WTC11 (cell line): ENCODE data around the gene AP1S2. TPM values are rescaled to one million over a fixed set of nuclear protein-coding genes. Genes with fewer than 3 reads are reported as not detected.
A peak's percentile ranks its signal among the peaks of the same experiment; 100 is the strongest.
"Not testable (repeated sequence)": the region's sequence is repeated elsewhere in the genome, so short reads cannot be mapped to it uniquely, and the experiment has no call there.

Source experiments
- ATAC-seq: fragments of 200-7000 bp; cut with Tn5 transposase; 2 replicates; pipeline ENCODE4 v1.10.0; 2021; ENCODE audit warnings: mild to moderate bottlenecking, moderate library complexity
- CTCF ChIA-PET: fragments of 300-600 bp; sonication (Branson Sonifier 250); formaldehyde crosslinking; loops from one replicate; lab custom pipeline; 2021; ENCODE audit warnings: antibody characterized with exemption; lab: Charles Lee
- POLR2A ChIA-PET: fragments of 350-600 bp; sonication (Branson Sonifier 250); formaldehyde crosslinking; loops from one replicate; lab custom pipeline; 2021; ENCODE audit warnings: antibody characterized with exemption; lab: Charles Lee
- DNase-seq: peaks from one replicate; pipeline ENCODE4 v3.0.0; 2021; ENCODE audit warnings: low spot score
- H3K27ac Mint-ChIP-seq: 2 replicates; pipeline ENCODE4 v1.8.0; 2021; ENCODE audit warnings: mixed read lengths
- H3K27me3 Mint-ChIP-seq: 2 replicates; pipeline ENCODE4 v1.8.0; 2021; ENCODE audit warnings: low read depth, mild to moderate bottlenecking, moderate library complexity, mixed read lengths
- H3K36me3 Mint-ChIP-seq: 2 replicates; pipeline ENCODE4 v1.8.0; 2021; ENCODE audit warnings: mixed read lengths
- H3K4me1 Mint-ChIP-seq: 2 replicates; pipeline ENCODE4 v1.8.0; 2022; ENCODE audit warnings: mixed read lengths
- H3K4me3 Mint-ChIP-seq: 2 replicates; pipeline ENCODE4 v1.8.0; 2021; ENCODE audit warnings: mild to moderate bottlenecking, moderate library complexity, mixed read lengths
- H3K9me3 Mint-ChIP-seq: 2 replicates; pipeline ENCODE4 v1.8.0; 2021; ENCODE audit warnings: mixed read lengths
- AFF4 ChIP-seq: sonication (generic); formaldehyde crosslinking; IDR thresholded peaks from 2 replicates; pipeline ENCODE4 v1.8.1; 2023; ENCODE audit warnings: mild to moderate bottlenecking, missing genetic modification reagents, borderline replicate concordance
- AR ChIP-seq: fragments of 250-450 bp; sonication (Bioruptor Pico); IDR thresholded peaks from 2 replicates; pipeline ENCODE4 v1.9.0; 2021; ENCODE audit warnings: mild to moderate bottlenecking
- ATF6 ChIP-seq: sonication (generic); formaldehyde crosslinking; IDR thresholded peaks from 2 replicates; pipeline ENCODE4 v1.8.1; 2023; ENCODE audit warnings: mild to moderate bottlenecking, missing genetic modification reagents
- ERG ChIP-seq: fragments of 250-450 bp; sonication (Bioruptor Pico); IDR thresholded peaks from 2 replicates; pipeline ENCODE4 v1.8.0; 2021; ENCODE audit warnings: mild to moderate bottlenecking
- FOXJ3 ChIP-seq: sonication (generic); formaldehyde crosslinking; IDR thresholded peaks from 2 replicates; pipeline ENCODE4 v1.9.0; 2021; ENCODE audit warnings: missing genetic modification reagents, mild to moderate bottlenecking, borderline replicate concordance
- FOXK1 ChIP-seq: sonication (generic); formaldehyde crosslinking; IDR thresholded peaks from 2 replicates; pipeline ENCODE4 v1.8.0; 2022; ENCODE audit warnings: mild to moderate bottlenecking, moderate library complexity, missing genetic modification reagents
- KAT7 ChIP-seq: sonication (generic); formaldehyde crosslinking; IDR thresholded peaks from 2 replicates; pipeline ENCODE4 v1.8.1; 2023; ENCODE audit warnings: missing genetic modification reagents, mild to moderate bottlenecking, borderline replicate concordance
- MYBL2 ChIP-seq: sonication (generic); formaldehyde crosslinking; IDR thresholded peaks from 2 replicates; pipeline ENCODE4 v1.8.1; 2023; ENCODE audit warnings: mild to moderate bottlenecking, moderate library complexity, missing genetic modification reagents
- NFYB ChIP-seq: sonication (generic); formaldehyde crosslinking; conservative IDR thresholded peaks from 2 replicates; pipeline ENCODE4 v1.8.0; 2022; ENCODE audit warnings: low read depth, missing genetic modification reagents
- NR1H2 ChIP-seq: sonication (generic); formaldehyde crosslinking; IDR thresholded peaks from 2 replicates; pipeline ENCODE4 v1.9.0; 2021; ENCODE audit warnings: mild to moderate bottlenecking, moderate library complexity, missing genetic modification reagents
- NR2C2 ChIP-seq: sonication (generic); formaldehyde crosslinking; IDR thresholded peaks from 2 replicates; pipeline ENCODE4 v1.8.0; 2022; ENCODE audit warnings: mild to moderate bottlenecking, missing genetic modification reagents
- OVOL2 ChIP-seq: fragments of 250-450 bp; sonication (Bioruptor Pico); IDR thresholded peaks from 2 replicates; pipeline ENCODE4 v1.9.0; 2021; ENCODE audit warnings: mild to moderate bottlenecking, borderline replicate concordance
- PRRX2 ChIP-seq: fragments of 250-450 bp; sonication (Bioruptor Pico); IDR thresholded peaks from 2 replicates; pipeline ENCODE4 v1.8.0; 2021; ENCODE audit warnings: mild to moderate bottlenecking
- SMAD3 ChIP-seq: sonication (generic); formaldehyde crosslinking; IDR thresholded peaks from 2 replicates; pipeline ENCODE4 v1.8.0; 2022; ENCODE audit warnings: missing genetic modification reagents, mild to moderate bottlenecking, borderline replicate concordance
- SP1 ChIP-seq: sonication (generic); formaldehyde crosslinking; conservative IDR thresholded peaks from 2 replicates; pipeline ENCODE4 v1.8.1; 2022; ENCODE audit warnings: missing genetic modification reagents
- STAT6 ChIP-seq: sonication (generic); formaldehyde crosslinking; conservative IDR thresholded peaks from 2 replicates; pipeline ENCODE4 v1.8.1; 2023; ENCODE audit warnings: mild to moderate bottlenecking, low read depth, missing genetic modification reagents, moderate library complexity
- TCF7 ChIP-seq: sonication (generic); formaldehyde crosslinking; IDR thresholded peaks from 2 replicates; pipeline ENCODE4 v1.8.0; 2022; ENCODE audit warnings: mild to moderate bottlenecking, low read depth, missing genetic modification reagents, moderate library complexity
- USF2 ChIP-seq: sonication (generic); formaldehyde crosslinking; IDR thresholded peaks from 2 replicates; pipeline ENCODE4 v1.8.1; 2023; ENCODE audit warnings: mild to moderate bottlenecking, missing genetic modification reagents, moderate library complexity
- ZBTB21 ChIP-seq: sonication (generic); formaldehyde crosslinking; IDR thresholded peaks from 2 replicates; pipeline ENCODE4 v1.8.1; 2023; ENCODE audit warnings: mild to moderate bottlenecking, missing genetic modification reagents, borderline replicate concordance
- ZBTB43 ChIP-seq: sonication (generic); formaldehyde crosslinking; IDR thresholded peaks from 2 replicates; pipeline ENCODE4 v1.8.1; 2023; ENCODE audit warnings: mild to moderate bottlenecking, missing genetic modification reagents
- total RNA-seq: library from RNA; stranded (reverse); gene quantifications from 3 replicates; pipeline ENCODE4 v1.2.3, GENCODE V29; 2021

Gene AP1S2
- total RNA-seq, 1 experiment from 2014 or later = 164 TPM

- ChIA-PET CTCF (no interaction called here), POLR2A (interaction anchor here (0.5 kb wide), 1 partner anchor 859 kb away, joined by 3 read pairs; no protein-coding TSS in a partner anchor)
- Mint-ChIP-seq H3K36me3 (peaks cover 23% of the 10 kb centered on the region), H3K4me3 (0 out of 2 replicates have a peak overlapping the region, but pooled peaks have one; percentile 16), H3K27me3 (no peaks in the 10 kb centered on the region), H3K4me1 (peaks cover 34% of the 10 kb centered on the region), H3K27ac (peak overlapping the region; percentile 89), H3K9me3 (no peaks in the 10 kb centered on the region)
- DNase-seq (no peak), ATAC-seq (no peak)
- TF ChIP-seq SMAD3 (CRISPR knock-in tag) (no peak), NR2C2 (CRISPR knock-in tag) (no peak), USF2 (no peak), OVOL2 (CRISPR knock-in tag) (no peak), NFYB (CRISPR knock-in tag) (no peak), TCF7 (CRISPR knock-in tag) (no peak), ZBTB21 (CRISPR knock-in tag) (no peak), ATF6 (CRISPR knock-in tag) (no peak), ERG (CRISPR knock-in tag) (no peak), MYBL2 (CRISPR knock-in tag) (no peak), AR (CRISPR knock-in tag) (no peak), FOXJ3 (CRISPR knock-in tag) (no peak), AFF4 (CRISPR knock-in tag) (no peak), STAT6 (CRISPR knock-in tag) (no peak), FOXK1 (no peak), NR1H2 (no peak), SP1 (CRISPR knock-in tag) (no peak), KAT7 (CRISPR knock-in tag) (no peak), ZBTB43 (CRISPR knock-in tag) (no peak), PRRX2 (CRISPR knock-in tag) (no peak)
Measured at GRCh38 chrX:15834053-15834452, 20.6 kb downstream of the AP1S2 start.

- Mint-ChIP-seq H3K4me1 (peaks cover 39% of the 10 kb centered on the region), H3K36me3 (peaks cover 14% of the 10 kb centered on the region)
- POLR2A ChIA-PET, ATAC-seq, CTCF ChIA-PET, H3K27ac Mint-ChIP-seq, H3K9me3 Mint-ChIP-seq, H3K4me3 Mint-ChIP-seq, H3K27me3 Mint-ChIP-seq, DNase-seq: not testable (repeated sequence)
Measured at GRCh38 chrX:15831347-15831746, 23.3 kb downstream of the AP1S2 start.
